Neutrophil (primary cell): ENCODE results near the gene MYBPC1.

Experiments used
- H3K27ac ChIP-seq: fragments of 200-600 bp; sonication (generic); 2 replicates; pipeline ENCODE4 v1.5.1; 2016; ENCODE audit warnings: mild to moderate bottlenecking, moderate library complexity
- H3K27me3 ChIP-seq: fragments of 200-600 bp; sonication (generic); 2 replicates; pipeline ENCODE4 v1.6.0; 2016; ENCODE audit warnings: mild to moderate bottlenecking
- H3K36me3 ChIP-seq: fragments of 200-600 bp; sonication (generic); 2 replicates; pipeline ENCODE4 v1.5.1; 2017
- H3K4me1 ChIP-seq, 2 experiments: fragments of 200-600 bp in 1 of 2; sonication (generic) in 1 of 2; 1 replicate in 1 of 2; 2 replicates in 1 of 2; pipeline versions ENCODE4 v1.5.1 to v1.6.1; 2013 to 2016; ENCODE audit warnings: low read depth in 1 of 2, low read length in 1 of 2, mild to moderate bottlenecking in 1 of 2, moderate library complexity in 1 of 2; ENCODE audit not compliant: control insufficient read depth in 1 of 2, insufficient read depth in 1 of 2
- H3K4me3 ChIP-seq, 2 experiments: fragments of 200-600 bp in 1 of 2; sonication (generic) in 1 of 2; 1 replicate in 1 of 2; 2 replicates in 1 of 2; pipeline ENCODE4 v1.5.1; 2013 to 2016; ENCODE audit warnings: low read depth in 1 of 2, low read length in 1 of 2, mild to moderate bottlenecking in 1 of 2, moderate library complexity in 1 of 2
- H3K9me3 ChIP-seq: fragments of 200-600 bp; sonication (generic); 2 replicates; pipeline ENCODE4 v1.5.1; 2016
- CTCF ChIP-seq: fragments of 200-600 bp; sonication (generic); IDR thresholded peaks from 2 replicates; pipeline ENCODE4 v1.5.1; 2016; ENCODE audit warnings: antibody characterized with exemption

Gene MYBPC1

DNA sequence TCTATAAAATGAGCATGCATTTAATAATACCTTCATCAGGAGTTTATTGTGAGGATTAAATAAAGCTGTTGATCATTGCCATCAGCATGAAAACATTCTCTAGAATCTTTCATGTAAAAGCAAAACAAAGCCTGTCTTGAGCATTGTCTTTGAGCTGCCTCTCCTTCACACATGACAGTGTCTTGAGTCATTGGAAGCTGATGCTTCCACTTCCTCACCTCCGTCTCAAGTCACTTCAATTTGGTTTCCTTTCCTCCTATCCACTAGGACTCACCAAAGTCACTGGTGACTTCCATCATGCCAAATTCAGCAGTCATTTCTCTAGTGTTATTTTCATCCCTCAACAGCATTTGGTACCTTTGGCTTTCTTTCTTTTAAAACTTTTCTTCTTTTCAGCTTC, 31.6 kb upstream of the MYBPC1 start:
- no peak overlapping the region for H3K4me3 ChIP-seq
- no peaks in the 10 kb centered on the region for H3K4me1 ChIP-seq
- H3K9me3 ChIP-seq, result no peaks in the 10 kb centered on the region
- no peak overlapping the region for H3K27ac ChIP-seq
- TF ChIP-seq CTCF, result no peak
- H3K36me3 ChIP-seq, result no peaks in the 10 kb centered on the region
- peaks cover 11% of the 10 kb centered on the region for H3K27me3 ChIP-seq

DNA sequence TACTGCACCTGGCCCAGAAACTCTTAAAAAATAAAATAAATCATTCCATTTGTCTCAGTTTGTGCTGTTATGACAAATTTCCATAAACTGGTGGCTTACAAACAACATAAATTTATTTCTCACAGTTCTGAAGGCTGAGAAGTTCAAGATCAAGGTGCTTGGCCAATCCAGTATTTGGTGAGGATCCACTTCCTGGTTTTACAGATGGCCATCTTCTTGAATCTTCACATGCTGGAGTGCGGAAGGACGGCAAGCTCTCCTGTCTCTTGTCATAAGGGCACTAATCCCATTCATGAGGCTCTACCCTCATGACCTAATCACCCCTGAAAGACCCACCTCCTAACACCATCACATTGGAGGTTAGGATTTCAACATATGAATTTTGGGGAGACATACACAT, 29.9 kb upstream of the MYBPC1 start:
- TF ChIP-seq CTCF, result no peak
- Histone ChIP-seq H3K4me3 (no peak overlapping the region), H3K27ac (no peak overlapping the region), H3K27me3 (peaks cover 11% of the 10 kb centered on the region), H3K36me3 (no peaks in the 10 kb centered on the region), H3K9me3 (no peaks in the 10 kb centered on the region), H3K4me1 (no peaks in the 10 kb centered on the region)

GRCh38 chr12:101566318-101566717, 28.5 kb upstream of the MYBPC1 start:
- Histone ChIP-seq H3K4me3 (no peak overlapping the region), H3K36me3 (no peaks in the 10 kb centered on the region), H3K27ac (no peak overlapping the region), H3K4me1 (no peaks in the 10 kb centered on the region), H3K27me3 (peaks cover 11% of the 10 kb centered on the region), H3K9me3 (no peaks in the 10 kb centered on the region)
- no peak for TF ChIP-seq CTCF

GRCh38 chr12:101567918-101568317, 26.9 kb upstream of the MYBPC1 start:
- H3K36me3 ChIP-seq, result no peaks in the 10 kb centered on the region
- no peak overlapping the region for H3K27ac ChIP-seq
- no peak overlapping the region for H3K4me3 ChIP-seq
- peaks cover 11% of the 10 kb centered on the region for H3K27me3 ChIP-seq
- no peaks in the 10 kb centered on the region for H3K4me1 ChIP-seq
- TF ChIP-seq CTCF, result no peak
- no peaks in the 10 kb centered on the region for H3K9me3 ChIP-seq

DNA sequence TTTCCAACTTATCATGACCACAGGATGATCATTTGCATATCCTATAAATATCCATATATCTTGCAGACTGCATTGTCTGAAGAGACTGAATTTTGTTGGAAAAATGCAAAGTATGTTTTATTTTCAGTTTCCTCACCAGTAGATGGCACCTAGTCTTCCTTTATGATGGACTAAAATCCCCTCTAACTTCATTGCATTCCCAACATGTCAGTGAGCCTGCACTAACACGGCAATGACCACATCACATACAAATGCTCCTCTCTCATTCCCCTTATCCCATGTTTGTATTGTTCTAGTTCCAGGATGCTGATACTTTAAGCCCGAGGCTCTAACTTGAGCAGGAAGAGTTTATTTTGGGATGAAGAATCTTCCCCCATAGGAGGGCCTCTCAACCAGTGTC, 24.7 kb upstream of the MYBPC1 start:
- no peak overlapping the region for H3K4me3 ChIP-seq
- H3K36me3 ChIP-seq, result no peaks in the 10 kb centered on the region
- H3K27ac ChIP-seq, result no peak overlapping the region
- no peak for TF ChIP-seq CTCF
- no peaks in the 10 kb centered on the region for H3K9me3 ChIP-seq
- H3K27me3 ChIP-seq, result peaks cover 11% of the 10 kb centered on the region
- no peaks in the 10 kb centered on the region for H3K4me1 ChIP-seq

GRCh38 chr12:101571105-101571504, 23.7 kb upstream of the MYBPC1 start:
- no peaks in the 10 kb centered on the region for H3K36me3 ChIP-seq
- TF ChIP-seq CTCF, result no peak
- H3K4me1 ChIP-seq, result no peaks in the 10 kb centered on the region

More at GRCh38 chr12:101571105-101571504, 23.7 kb upstream of the MYBPC1 start:
- Histone ChIP-seq H3K27me3 (peaks cover 9% of the 10 kb centered on the region), H3K27ac (no peak overlapping the region), H3K9me3 (no peaks in the 10 kb centered on the region), H3K4me3 (no peak overlapping the region)
